ENCODE results near the gene PROZ.

Gene PROZ

DNA sequence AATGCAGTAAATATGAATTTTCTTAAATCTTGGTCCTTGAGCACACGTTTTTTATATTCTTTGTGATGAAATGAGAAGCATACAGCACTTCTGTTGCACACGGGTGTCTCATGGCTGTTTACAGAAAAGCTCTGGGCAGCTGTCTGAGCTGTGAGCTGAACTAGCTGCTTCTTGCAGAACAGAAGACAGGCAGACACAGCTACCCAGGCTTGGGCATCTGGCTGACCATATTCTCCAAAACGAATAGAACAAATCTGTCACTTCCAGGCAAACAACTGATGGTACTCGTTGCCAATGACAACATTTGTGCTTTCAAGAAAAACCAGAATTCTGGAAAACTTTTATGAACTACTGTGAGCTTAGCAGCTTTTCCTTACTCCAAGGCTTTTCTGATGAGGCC is 33.8 kb downstream of the PROZ start:
- no peak overlapping the region for H3K9ac ChIP-seq (ENCODE audit: insufficient read length, low read depth)
- H3K4me1 ChIP-seq (ENCODE audit: insufficient read depth, insufficient read length): peaks cover under 1% of the 10 kb centered on the region
- no peak for TF ChIP-seq YY1 (IDR thresholded peaks at IDR 0.05; ENCODE audit: insufficient read depth, insufficient read length)
- TF ChIP-seq SUZ12 (IDR thresholded peaks at IDR 0.05; ENCODE audit: extremely low read depth, insufficient read depth, insufficient read length): no peak
- TF ChIP-seq ZNF274 (IDR thresholded peaks at IDR 0.05; ENCODE audit: low read depth, low read length): no peak
- no peak for DNase-seq (ENCODE audit: low read depth, low spot score)
- H3K9me3 ChIP-seq (ENCODE audit: insufficient read depth, low read length): no peaks in the 10 kb centered on the region
- H3K27me3 ChIP-seq (ENCODE audit: insufficient read depth, insufficient read length): no peaks in the 10 kb centered on the region
- no peak overlapping the region for H3K4me3 ChIP-seq (ENCODE audit: insufficient read length, low read depth)
- peaks cover 73% of the 10 kb centered on the region for H3K36me3 ChIP-seq (ENCODE audit: insufficient read depth, insufficient read length, low read length)

- Histone ChIP-seq H3K27me3 (ENCODE audit: insufficient read depth, insufficient read length) (no peaks in the 10 kb centered on the region), H3K4me1 (ENCODE audit: insufficient read depth, insufficient read length) (no peaks in the 10 kb centered on the region), H3K4me3 (ENCODE audit: insufficient read length, low read depth) (no peak overlapping the region), H3K9me3 (ENCODE audit: insufficient read depth, low read length) (no peaks in the 10 kb centered on the region), H3K36me3 (ENCODE audit: insufficient read depth, insufficient read length, low read length) (peaks cover 76% of the 10 kb centered on the region), H3K9ac (ENCODE audit: insufficient read length, low read depth) (no peak overlapping the region)
- TF ChIP-seq YY1 (IDR thresholded peaks at IDR 0.05; ENCODE audit: insufficient read depth, insufficient read length) (no peak), SUZ12 (IDR thresholded peaks at IDR 0.05; ENCODE audit: extremely low read depth, insufficient read depth, insufficient read length) (no peak), ZNF274 (IDR thresholded peaks at IDR 0.05; ENCODE audit: low read depth, low read length) (no peak)
- no peak for DNase-seq (ENCODE audit: low read depth, low spot score)
These were observed 34.5 kb downstream of the PROZ start for GRCh38 chr13:113192902-113193301.

GRCh38 chr13:113195360-113195759 is 36.9 kb downstream of the PROZ start:
- no peak overlapping the region for H3K9ac ChIP-seq (ENCODE audit: insufficient read length, low read depth)
- no peaks in the 10 kb centered on the region for H3K4me1 ChIP-seq (ENCODE audit: insufficient read depth, insufficient read length)
- TF ChIP-seq YY1 (IDR thresholded peaks at IDR 0.05; ENCODE audit: insufficient read depth, insufficient read length): no peak
- H3K27me3 ChIP-seq (ENCODE audit: insufficient read depth, insufficient read length): no peaks in the 10 kb centered on the region
- no peak for DNase-seq (ENCODE audit: low read depth, low spot score)
- no peaks in the 10 kb centered on the region for H3K9me3 ChIP-seq (ENCODE audit: insufficient read depth, low read length)
- no peak overlapping the region for H3K4me3 ChIP-seq (ENCODE audit: insufficient read length, low read depth)
- peaks cover 77% of the 10 kb centered on the region for H3K36me3 ChIP-seq (ENCODE audit: insufficient read depth, insufficient read length, low read length)

GRCh38 chr13:113196970-113197737 is 38.7 kb downstream of the PROZ start:
- H3K4me3 ChIP-seq (ENCODE audit: insufficient read length, low read depth): no peak overlapping the region
- no peaks in the 10 kb centered on the region for H3K9me3 ChIP-seq (ENCODE audit: insufficient read depth, low read length)
- H3K36me3 ChIP-seq (ENCODE audit: insufficient read depth, insufficient read length, low read length): peaks cover 77% of the 10 kb centered on the region
- no peaks in the 10 kb centered on the region for H3K4me1 ChIP-seq (ENCODE audit: insufficient read depth, insufficient read length)
- no peak for DNase-seq (ENCODE audit: low read depth, low spot score)
- no peak overlapping the region for H3K9ac ChIP-seq (ENCODE audit: insufficient read length, low read depth)
- TF ChIP-seq YY1 (IDR thresholded peaks at IDR 0.05; ENCODE audit: insufficient read depth, insufficient read length) (no peak), SUZ12 (IDR thresholded peaks at IDR 0.05; ENCODE audit: extremely low read depth, insufficient read depth, insufficient read length) (no peak), ZNF274 (IDR thresholded peaks at IDR 0.05; ENCODE audit: low read depth, low read length) (no peak)
- H3K27me3 ChIP-seq (ENCODE audit: insufficient read depth, insufficient read length): no peaks in the 10 kb centered on the region

DNA sequence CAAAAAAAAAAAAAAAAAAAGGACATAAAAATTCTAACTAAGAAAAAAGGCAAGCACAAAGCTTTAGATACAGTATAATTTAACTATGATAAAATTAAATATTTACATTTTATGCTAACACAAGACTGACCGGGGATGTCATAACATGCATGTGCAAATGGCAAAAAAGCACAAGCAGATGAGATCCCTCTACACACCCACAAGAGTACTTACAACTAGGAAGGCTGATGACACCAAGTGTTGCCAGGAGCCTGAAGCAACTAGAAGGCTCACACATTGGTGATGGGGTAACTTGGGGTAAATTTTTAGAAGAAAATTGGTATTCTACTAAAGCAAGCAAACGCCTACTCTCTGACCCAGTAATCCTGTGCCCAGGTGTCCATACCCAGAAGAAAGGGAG is 43.4 kb downstream of the PROZ start:
- peaks cover 73% of the 10 kb centered on the region for H3K36me3 ChIP-seq (ENCODE audit: insufficient read depth, insufficient read length, low read length)
- H3K27me3 ChIP-seq (ENCODE audit: insufficient read depth, insufficient read length): no peaks in the 10 kb centered on the region
- DNase-seq (ENCODE audit: low read depth, low spot score): no peak
- no peak overlapping the region for H3K9ac ChIP-seq (ENCODE audit: insufficient read length, low read depth)
- no peaks in the 10 kb centered on the region for H3K4me1 ChIP-seq (ENCODE audit: insufficient read depth, insufficient read length)
- TF ChIP-seq YY1 (IDR thresholded peaks at IDR 0.05; ENCODE audit: insufficient read depth, insufficient read length): no peak
- no peak for TF ChIP-seq SUZ12 (IDR thresholded peaks at IDR 0.05; ENCODE audit: extremely low read depth, insufficient read depth, insufficient read length)
- TF ChIP-seq ZNF274 (IDR thresholded peaks at IDR 0.05; ENCODE audit: low read depth, low read length): no peak
- no peaks in the 10 kb centered on the region for H3K9me3 ChIP-seq (ENCODE audit: insufficient read depth, low read length)
- H3K4me3 ChIP-seq (ENCODE audit: insufficient read length, low read depth): no peak overlapping the region

DNA sequence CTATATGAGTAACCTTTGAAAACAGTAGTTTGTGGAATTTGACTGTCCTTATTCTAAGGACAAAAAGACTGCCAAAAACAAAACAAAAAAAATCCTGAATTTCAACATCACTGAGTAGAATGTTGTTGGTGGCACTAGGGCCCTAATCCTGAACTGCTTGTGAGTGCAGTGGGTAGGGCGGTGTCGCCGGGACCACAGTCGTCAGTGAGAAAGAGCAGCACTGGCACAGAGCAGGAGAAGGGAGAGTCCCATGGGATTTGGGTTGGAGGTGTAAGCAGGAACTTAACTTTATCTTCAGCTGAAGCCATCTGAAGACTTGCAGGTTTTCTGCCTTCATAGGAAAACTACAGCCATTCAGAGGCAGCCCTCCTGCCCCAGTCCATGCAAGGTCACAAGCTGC is 44.5 kb downstream of the PROZ start:
- H3K9me3 ChIP-seq (ENCODE audit: insufficient read depth, low read length): no peaks in the 10 kb centered on the region
- DNase-seq (ENCODE audit: low read depth, low spot score): no peak
- no peak overlapping the region for H3K4me3 ChIP-seq (ENCODE audit: insufficient read length, low read depth)
- H3K27me3 ChIP-seq (ENCODE audit: insufficient read depth, insufficient read length): no peaks in the 10 kb centered on the region
- H3K9ac ChIP-seq (ENCODE audit: insufficient read length, low read depth): no peak overlapping the region
- no peak for TF ChIP-seq SUZ12 (IDR thresholded peaks at IDR 0.05; ENCODE audit: extremely low read depth, insufficient read depth, insufficient read length)
- no peak for TF ChIP-seq YY1 (IDR thresholded peaks at IDR 0.05; ENCODE audit: insufficient read depth, insufficient read length)
- no peak for TF ChIP-seq ZNF274 (IDR thresholded peaks at IDR 0.05; ENCODE audit: low read depth, low read length)
- H3K4me1 ChIP-seq (ENCODE audit: insufficient read depth, insufficient read length): no peaks in the 10 kb centered on the region
- H3K36me3 ChIP-seq (ENCODE audit: insufficient read depth, insufficient read length, low read length): peaks cover 67% of the 10 kb centered on the region

DNA sequence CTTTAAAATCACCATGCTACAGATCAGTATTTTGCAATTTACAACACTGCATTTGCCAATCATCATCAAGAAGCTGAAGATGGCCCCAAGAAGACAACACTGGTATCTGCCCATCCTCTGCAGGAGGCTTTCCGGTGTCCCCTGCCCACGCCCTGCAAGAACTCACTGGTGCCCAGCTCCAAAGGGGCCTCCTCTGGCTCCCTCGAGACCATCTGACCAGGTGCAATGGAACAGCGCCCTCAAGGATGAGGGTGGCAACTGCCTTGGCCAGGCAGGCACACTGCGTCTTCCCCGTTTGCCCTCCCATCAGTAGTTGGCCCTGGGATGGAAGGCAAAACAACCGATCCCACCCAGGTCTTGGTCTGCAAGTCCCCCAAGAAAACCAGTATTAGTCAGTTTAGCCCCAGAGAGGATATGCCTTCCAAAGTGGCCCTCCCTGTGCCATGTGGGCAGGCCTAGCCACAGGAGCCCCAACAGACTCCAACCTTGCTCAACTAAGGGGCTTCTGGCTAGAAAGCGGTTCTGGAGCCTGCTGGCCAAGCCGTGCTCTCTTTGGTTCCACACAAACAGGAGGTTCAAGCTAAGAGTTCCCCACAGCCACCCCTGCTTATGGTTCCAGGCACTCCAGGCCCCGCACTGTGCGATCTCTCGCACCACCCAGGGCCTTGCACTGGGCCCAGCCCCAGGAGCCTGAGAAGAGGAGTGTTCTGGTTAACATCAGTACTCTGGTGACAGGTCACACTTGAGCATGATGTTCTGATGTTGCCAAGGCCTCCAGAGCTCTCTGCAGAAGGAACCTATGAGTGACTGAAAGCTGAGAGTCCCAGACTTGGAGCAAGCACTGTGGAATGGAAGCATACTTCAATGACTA is 45.3 kb downstream of the PROZ start:
- TF ChIP-seq ZNF274 (IDR thresholded peaks at IDR 0.05; ENCODE audit: low read depth, low read length): no peak
- no peak for TF ChIP-seq YY1 (IDR thresholded peaks at IDR 0.05; ENCODE audit: insufficient read depth, insufficient read length)
- no peak for TF ChIP-seq SUZ12 (IDR thresholded peaks at IDR 0.05; ENCODE audit: extremely low read depth, insufficient read depth, insufficient read length)
- Histone ChIP-seq H3K36me3 (ENCODE audit: insufficient read depth, insufficient read length, low read length) (peaks cover 62% of the 10 kb centered on the region), H3K27me3 (ENCODE audit: insufficient read depth, insufficient read length) (no peaks in the 10 kb centered on the region), H3K4me3 (ENCODE audit: insufficient read length, low read depth) (no peak overlapping the region), H3K4me1 (ENCODE audit: insufficient read depth, insufficient read length) (no peaks in the 10 kb centered on the region), H3K9ac (ENCODE audit: insufficient read length, low read depth) (no peak overlapping the region), H3K9me3 (ENCODE audit: insufficient read depth, low read length) (no peaks in the 10 kb centered on the region)
- no peak for DNase-seq (ENCODE audit: low read depth, low spot score)

Data from NT2/D1 (cell line).